Astrocyte of the spinal cord (primary cell): ENCODE measurements around the gene CCNT2.
A peak's percentile ranks its signal among the peaks of the same experiment; 100 is the strongest.

Source experiments
- DNase-seq: peaks from one replicate; pipeline ENCODE4 v3.0.0; 2011; ENCODE audit warnings: low read depth, low spot score
- H3K4me3 ChIP-seq: 2 replicates; pipeline ENCODE4 v1.5.1; 2011; ENCODE audit warnings: low read depth, mild to moderate bottlenecking, low read length, moderate library complexity
- CTCF ChIP-seq: IDR thresholded peaks from 2 replicates; pipeline ENCODE4 v1.5.1; 2012; ENCODE audit warnings: low read depth, mild to moderate bottlenecking, low read length, inconsistent platforms
- in situ Hi-C: cut with HindIII; loops from 2 replicates; pipeline ENCODE4 v1.10.0; 2017; ENCODE audit warnings: low sequenced_read_pairs

Gene CCNT2

GRCh38 chr2:134919341-134920210, 954 bp downstream of the CCNT2 start:
- no peak for TF ChIP-seq CTCF
- H3K4me3 ChIP-seq, result peak overlapping the region; percentile 95
- peak; percentile 33 for DNase-seq
- in situ Hi-C loops, result no loop called here

- no peak overlapping the region for H3K4me3 ChIP-seq
- DNase-seq, result no peak
- no peak for TF ChIP-seq CTCF
- in situ Hi-C loops, result no loop called here
Measured at GRCh38 chr2:134924912-134925311, 6.3 kb downstream of the CCNT2 start.

- no peak overlapping the region for H3K4me3 ChIP-seq
- TF ChIP-seq CTCF, result no peak
- in situ Hi-C loops, result no loop called here
- peak; percentile 2 for DNase-seq
Measured at GRCh38 chr2:134926231-134926931, 7.8 kb downstream of the CCNT2 start.

GRCh38 chr2:134927195-134927594, 8.6 kb downstream of the CCNT2 start:
- in situ Hi-C loops, result no loop called here
- peak; percentile 42 for DNase-seq
- H3K4me3 ChIP-seq, result no peak overlapping the region
- TF ChIP-seq CTCF, result no peak

- TF ChIP-seq CTCF, result no peak
- in situ Hi-C loops, result no loop called here
- H3K4me3 ChIP-seq, result no peak overlapping the region
Measured at GRCh38 chr2:134932864-134933526, 14.4 kb downstream of the CCNT2 start.

GRCh38 chr2:134933732-134934131, 15.1 kb downstream of the CCNT2 start:
- DNase-seq, result no peak
- no peak overlapping the region for H3K4me3 ChIP-seq
- in situ Hi-C loops, result no loop called here
- no peak for TF ChIP-seq CTCF

More at GRCh38 chr2:134932864-134933526, 14.4 kb downstream of the CCNT2 start:
- no peak for DNase-seq
